GM18520 (cell line): ENCODE data around the gene PAIP2.
"Not testable (repeated sequence)": the region's sequence is repeated elsewhere in the genome, so short reads cannot be mapped to it uniquely, and the experiment has no call there.

ENCODE experiments used
- ATAC-seq: cut with Tn5 transposase; IDR thresholded peaks from one replicate; pipeline ENCODE4 v1.9.1; 2021; ENCODE audit not compliant: unreplicated experiment

Gene PAIP2

GRCh38 chr5:139378101-139378825 lies 36.6 kb downstream of the PAIP2 start:
- no peak for ATAC-seq

GRCh38 chr5:139378941-139379361 lies 37.3 kb downstream of the PAIP2 start:
- ATAC-seq = no peak

- no peak for ATAC-seq
These were observed 38.2 kb downstream of the PAIP2 start for GRCh38 chr5:139379626-139380449.

- ATAC-seq = no peak
These were observed 40.4 kb downstream of the PAIP2 start for GRCh38 chr5:139381837-139382761.

DNA sequence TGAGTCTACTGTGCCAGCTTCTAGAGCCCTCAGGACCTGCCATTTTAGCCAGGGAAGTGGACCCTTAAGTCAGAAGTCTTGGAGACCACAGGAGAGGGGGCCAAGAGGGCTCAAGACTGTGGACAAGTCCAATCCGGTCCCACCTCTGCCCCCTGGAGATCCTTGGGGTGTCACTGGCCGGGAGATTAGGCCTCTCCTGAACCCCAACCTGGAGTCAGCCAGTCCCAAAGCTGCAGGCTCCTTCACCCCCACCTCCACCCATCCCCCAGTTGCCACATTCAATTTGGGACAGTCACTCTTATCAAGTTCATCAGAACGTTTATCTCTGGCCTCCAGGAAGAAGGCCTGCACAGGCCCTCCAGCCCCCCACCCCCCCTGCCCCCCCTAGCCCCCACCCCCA lies 41.2 kb downstream of the PAIP2 start:
- ATAC-seq = no peak

DNA sequence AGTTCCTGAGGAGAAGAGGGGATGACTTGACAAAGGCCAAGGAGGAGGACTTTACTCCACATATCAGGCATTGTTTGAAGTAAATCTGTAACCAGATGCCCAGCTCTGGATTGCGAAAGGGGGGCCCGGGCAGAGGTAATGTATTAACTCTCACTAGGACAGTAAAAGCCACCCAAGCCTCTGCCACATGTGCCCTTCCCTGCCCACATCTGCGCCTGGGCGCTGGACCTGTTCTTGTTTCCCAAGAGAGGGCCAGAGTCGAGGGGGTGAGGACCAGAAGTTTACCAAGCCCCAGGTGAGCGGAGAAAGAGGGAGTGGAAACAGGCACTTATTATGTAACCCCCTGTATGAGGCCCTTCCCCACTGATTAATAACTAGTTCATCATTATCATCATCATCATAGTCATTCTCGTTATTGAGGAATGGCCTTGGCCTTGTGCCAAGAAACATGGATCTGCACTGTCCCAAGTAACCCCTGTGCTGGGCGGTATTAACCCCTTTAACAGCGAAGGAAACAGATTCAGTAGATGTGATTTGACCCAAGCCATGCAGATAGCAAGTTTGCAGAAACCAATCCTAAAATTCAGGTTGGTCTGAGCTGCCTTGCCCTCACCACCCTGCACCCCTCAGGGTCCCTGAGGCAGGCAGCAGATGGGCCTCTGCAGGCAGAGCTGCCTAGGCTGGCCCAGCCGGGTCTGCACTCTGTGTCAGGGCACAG lies 41.8 kb downstream of the PAIP2 start, which contains the start of gene SLC23A1:
TSS of gene SLC23A1 (minus strand) at position 23 of the 718 bp plus-strand sequence. CDS start 44 bp downstream, outside the sequence.
- no peak for ATAC-seq

GRCh38 chr5:139383993-139384590 lies 42.4 kb downstream of the PAIP2 start:
- ATAC-seq = no peak

GRCh38 chr5:139384591-139385051 lies 43.0 kb downstream of the PAIP2 start:
- ATAC-seq = no peak

DNA sequence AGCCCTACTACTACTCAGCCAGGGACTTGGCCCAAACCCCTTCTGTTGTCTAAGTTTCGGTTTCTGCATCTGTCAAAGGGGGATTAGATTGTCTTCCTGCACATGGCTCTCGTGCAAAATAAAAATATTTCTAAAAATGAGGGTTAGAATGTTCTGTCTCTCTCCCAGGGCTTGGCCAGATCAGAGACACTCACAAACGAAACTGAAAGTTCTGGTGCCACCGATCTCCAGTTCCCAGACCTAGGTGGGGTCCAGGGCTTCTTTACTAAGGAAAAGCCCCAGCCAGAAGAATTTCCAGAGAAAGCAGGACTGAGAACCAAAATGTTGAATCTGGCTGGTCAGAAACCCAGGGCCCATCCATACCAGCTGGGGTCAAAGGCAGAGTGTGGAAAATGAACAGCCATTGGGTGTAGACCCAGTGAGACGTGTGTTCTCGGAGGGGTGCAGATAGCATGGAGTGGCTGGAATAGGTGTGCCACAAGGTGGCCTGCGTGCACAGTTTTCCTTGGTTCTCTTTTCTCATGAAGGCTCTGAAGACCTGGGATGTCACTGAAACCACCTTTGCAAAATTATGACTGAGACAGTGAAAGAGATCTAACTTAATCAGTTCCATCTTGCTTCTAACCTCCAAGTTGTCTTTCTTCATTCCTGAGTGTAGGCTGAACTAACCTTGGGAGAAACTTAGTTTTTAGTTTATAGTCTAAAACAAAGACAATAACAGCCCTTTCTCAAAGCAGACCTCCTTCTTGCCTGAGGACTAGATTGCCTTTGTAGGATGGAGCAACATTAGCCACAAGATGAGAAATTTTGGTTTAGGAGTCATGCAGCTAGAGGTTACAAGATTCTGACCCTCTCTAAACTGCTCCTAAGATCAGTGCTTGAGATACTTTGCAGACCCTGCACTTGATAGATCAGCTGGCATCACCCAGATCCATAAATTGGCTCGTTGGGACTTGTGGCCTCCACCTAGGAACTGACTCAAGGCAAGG lies 43.7 kb downstream of the PAIP2 start:
- ATAC-seq = no peak

DNA sequence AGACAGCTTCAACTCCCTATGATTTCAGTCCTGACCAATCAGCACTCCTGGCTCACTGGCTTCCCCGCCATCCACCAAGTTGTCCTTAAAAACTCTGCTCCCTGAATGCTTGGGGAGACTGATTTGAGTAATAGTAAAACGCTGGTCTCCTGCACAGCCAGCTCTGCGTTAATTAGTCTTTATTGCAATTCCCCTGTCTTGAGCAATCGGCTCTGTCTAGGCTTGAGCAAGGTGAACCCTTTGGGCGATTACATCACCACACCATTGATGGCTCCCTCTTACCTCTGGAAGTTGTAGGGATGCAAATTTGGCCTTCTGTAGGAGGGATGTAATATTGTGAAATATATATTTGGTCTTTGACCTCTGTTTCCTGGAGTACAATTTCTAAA lies 44.4 kb downstream of the PAIP2 start:
- ATAC-seq = no peak

DNA sequence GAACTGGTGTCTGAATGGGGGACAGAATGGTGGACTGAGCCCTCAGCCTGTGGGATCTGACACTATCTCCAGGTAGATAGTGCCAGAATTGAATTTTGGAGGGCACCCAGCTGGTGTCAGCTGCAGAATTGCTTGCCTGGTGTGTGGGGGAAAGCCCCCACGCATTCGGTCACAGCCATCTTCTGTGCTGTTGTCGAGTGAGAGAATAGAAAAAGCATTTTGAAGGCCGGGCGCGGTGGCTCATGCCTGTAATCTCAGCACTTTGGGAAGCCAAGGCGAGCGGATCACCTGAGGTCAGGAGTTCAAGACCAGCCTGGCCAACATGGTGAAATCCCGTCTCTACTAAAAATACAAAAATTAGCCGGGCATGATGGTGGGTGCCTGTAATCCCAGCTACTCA lies 45.3 kb downstream of the PAIP2 start:
- not testable (repeated sequence) for ATAC-seq

DNA sequence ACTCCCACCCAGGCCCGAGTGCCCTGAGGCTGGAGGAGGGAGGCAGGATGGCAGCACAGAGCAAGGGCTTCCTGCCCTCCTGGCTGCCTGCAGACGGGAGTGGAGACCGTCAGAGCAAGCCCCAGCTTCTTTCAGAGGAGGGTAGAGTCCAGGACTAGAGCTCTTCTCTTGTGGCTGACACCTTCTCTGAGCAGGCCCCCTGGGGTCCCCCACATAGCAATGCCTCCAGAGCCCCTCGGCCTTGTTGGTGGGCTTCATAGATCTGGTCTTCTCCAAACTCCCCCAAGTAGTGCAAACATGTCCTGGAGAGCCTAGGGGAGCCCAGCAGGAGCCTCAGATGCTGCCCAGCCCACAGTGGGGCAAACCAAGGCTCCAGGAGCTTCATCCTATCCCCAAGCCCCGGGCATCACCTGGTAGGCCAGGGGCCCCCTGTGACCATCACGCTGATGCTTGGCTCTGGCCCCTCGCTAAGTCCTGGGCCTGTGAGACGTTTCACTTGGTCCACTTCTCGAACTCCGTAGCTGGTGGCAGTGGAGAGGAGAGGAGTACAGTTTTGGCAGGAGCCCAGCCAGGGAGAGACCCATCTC lies 46.0 kb downstream of the PAIP2 start:
- no peak for ATAC-seq

- ATAC-seq = no peak
These were observed 46.7 kb downstream of the PAIP2 start for GRCh38 chr5:139388198-139388821.

GRCh38 chr5:139389701-139390638 lies 48.3 kb downstream of the PAIP2 start, which contains the start of gene MZB1:
MZB1 (minus strand) TSS chr5:139389913; CDS start chr5:139389856, 57 bp downstream.
- ATAC-seq = peak; percentile 32

- no peak for ATAC-seq
These were observed 49.2 kb downstream of the PAIP2 start for GRCh38 chr5:139390639-139391569.
